ENCODE data around the gene LMO7. TPM values are rescaled to one million over a fixed set of nuclear protein-coding genes. Genes with fewer than 3 reads are reported as not detected.

The LMO7 gene
- total RNA-seq, 1 experiment from 2014 or later: 20.4 TPM

DNA sequence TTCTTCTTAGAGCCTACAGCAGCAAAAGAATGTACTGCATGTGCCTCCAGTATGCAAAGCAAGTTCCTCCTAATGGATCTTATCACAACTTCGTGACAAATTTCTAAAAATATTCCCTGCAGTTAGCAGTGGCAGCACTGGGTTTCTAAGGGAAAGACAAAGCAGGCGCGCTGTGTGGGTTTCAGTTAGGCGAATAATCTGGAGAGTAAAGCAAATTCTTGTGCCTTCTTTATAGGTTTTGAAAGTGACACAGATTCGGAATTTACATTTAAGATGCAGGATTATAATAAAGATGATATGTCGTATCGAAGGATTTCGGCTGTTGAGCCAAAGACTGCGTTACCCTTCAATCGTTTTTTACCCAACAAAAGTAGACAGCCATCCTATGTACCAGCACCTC, 167.9 kb downstream of the LMO7 start:
- H3K36me3 Mint-ChIP-seq (ENCODE audit: insufficient read depth in 1 of 3, low read depth in 3 of 3): peaks cover 0 to 7% (median 5%) of the 10 kb centered on the region in 3 experiments; a peak in 2 of 7 replicates
- Histone ChIP-seq H3K4me2 (ENCODE audit: insufficient read depth, insufficient read length, low read length) (no peak overlapping the region), H3K18ac (ENCODE audit: insufficient read length, low read depth, low read length) (no peak overlapping the region), H3K9ac (ENCODE audit: extremely low read depth, insufficient read length, low read length) (no peak overlapping the region), H2BK15ac (ENCODE audit: low read depth, low read length) (no peak overlapping the region), H2BK12ac (ENCODE audit: insufficient read length, low read depth, low read length) (no peak overlapping the region), H3K27me3 (ENCODE audit: insufficient read depth, low read length) (no peaks in the 10 kb centered on the region), H3K9me3 (ENCODE audit: control insufficient read depth, low read depth, low read length) (no peaks in the 10 kb centered on the region), H2AFZ (ENCODE audit: low read length) (no peak overlapping the region), H2BK5ac (ENCODE audit: insufficient read length, low read length) (no peak overlapping the region), H2BK120ac (ENCODE audit: low read depth, low read length, poor library complexity, severe bottlenecking) (no peak overlapping the region), H3K23me2 (ENCODE audit: insufficient read length, low read depth, low read length, poor library complexity, severe bottlenecking) (no peaks in the 10 kb centered on the region), H3K4ac (ENCODE audit: low read depth, low read length) (no peak overlapping the region), H4K8ac (replicated peaks; ENCODE audit: insufficient read length, low read depth, low read length) (no peak overlapping the region), H3K14ac (ENCODE audit: insufficient read depth, low read length) (no peak overlapping the region), H3K27ac (ENCODE audit: insufficient read length, low read depth, low read length) (peak overlapping the region; percentile 66), H3K23ac (ENCODE audit: insufficient read length, low read depth, low read length) (no peak overlapping the region), H3K56ac (ENCODE audit: insufficient read length, low read depth, low read length) (no peak overlapping the region), H3K4me1 (ENCODE audit: insufficient read depth, low read length) (peaks cover 13% of the 10 kb centered on the region; the same call in 1 of the 2 replicates), H2BK20ac (ENCODE audit: low read depth, low read length, poor library complexity, severe bottlenecking) (no peak overlapping the region), H4K5ac (ENCODE audit: insufficient read length, low read depth, low read length) (no peak overlapping the region), H3K79me2 (ENCODE audit: insufficient read depth, low read length) (no peaks in the 10 kb centered on the region), H4K20me1 (ENCODE audit: control insufficient read depth, insufficient read depth, insufficient read length) (no peaks in the 10 kb centered on the region), H4K91ac (ENCODE audit: insufficient read length, low read depth, low read length) (no peak overlapping the region), H3K79me1 (ENCODE audit: insufficient read depth, low read depth, low read length, poor library complexity, severe bottlenecking) (no peaks in the 10 kb centered on the region), H3T11ph (ENCODE audit: low read length) (no peak overlapping the region), H2AK5ac (ENCODE audit: insufficient read length, low read length) (no peak overlapping the region)
- TF ChIP-seq, protein P1, sequence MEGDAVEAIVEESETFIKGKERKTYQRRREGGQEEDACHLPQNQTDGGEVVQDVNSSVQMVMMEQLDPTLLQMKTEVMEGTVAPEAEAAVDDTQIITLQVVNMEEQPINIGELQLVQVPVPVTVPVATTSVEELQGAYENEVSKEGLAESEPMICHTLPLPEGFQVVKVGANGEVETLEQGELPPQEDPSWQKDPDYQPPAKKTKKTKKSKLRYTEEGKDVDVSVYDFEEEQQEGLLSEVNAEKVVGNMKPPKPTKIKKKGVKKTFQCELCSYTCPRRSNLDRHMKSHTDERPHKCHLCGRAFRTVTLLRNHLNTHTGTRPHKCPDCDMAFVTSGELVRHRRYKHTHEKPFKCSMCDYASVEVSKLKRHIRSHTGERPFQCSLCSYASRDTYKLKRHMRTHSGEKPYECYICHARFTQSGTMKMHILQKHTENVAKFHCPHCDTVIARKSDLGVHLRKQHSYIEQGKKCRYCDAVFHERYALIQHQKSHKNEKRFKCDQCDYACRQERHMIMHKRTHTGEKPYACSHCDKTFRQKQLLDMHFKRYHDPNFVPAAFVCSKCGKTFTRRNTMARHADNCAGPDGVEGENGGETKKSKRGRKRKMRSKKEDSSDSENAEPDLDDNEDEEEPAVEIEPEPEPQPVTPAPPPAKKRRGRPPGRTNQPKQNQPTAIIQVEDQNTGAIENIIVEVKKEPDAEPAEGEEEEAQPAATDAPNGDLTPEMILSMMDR (conservative IDR thresholded peaks at IDR 0.05): no peak
- DNase-seq: no peak
- H3K27ac Mint-ChIP-seq: peak overlapping the region in 2 of 3 experiments; percentile 87 to 91; a peak in 5 of 7 replicates
- no peak overlapping the region for H3K4me3 Mint-ChIP-seq
- peaks cover 59% of the 10 kb centered on the region in 2 experiments for H3K4me1 Mint-ChIP-seq
- WGBS (ENCODE audit: extremely low coverage, insufficient read length, low lambda C conversion rate): no CpG with 5 or more reads among the region's 10 CpGs
- no peaks in the 10 kb centered on the region for H3K9me3 Mint-ChIP-seq
- peaks cover 6% of the 10 kb centered on the region for H3K27me3 Mint-ChIP-seq (ENCODE audit: low read depth)
